H1 (cell line): ENCODE results near the gene INPP5A.

Source experiments
- BACH1 ChIP-seq: IDR thresholded peaks from 2 replicates; pipeline ENCODE4 v1.6.1; 2012; ENCODE audit warnings: low read length, improper control_type of control experiment
- CTCF ChIP-seq, 3 experiments: IDR thresholded peaks; 1 replicate in 2 of 3; 2 replicates in 1 of 3; pipeline versions ENCODE4 v1.5.1 to v1.6.1; 2011; ENCODE audit warnings: low read length in 3 of 3, mild to moderate bottlenecking in 3 of 3, inconsistent platforms in 2 of 3, low read depth in 1 of 3, moderate library complexity in 1 of 3; ENCODE audit not compliant: insufficient read depth in 1 of 3; ENCODE audit errors: control extremely low read depth in 1 of 3
- HDAC6 ChIP-seq: IDR thresholded peaks from one replicate; pipeline ENCODE4 v1.7.1; 2012; ENCODE audit warnings: low read depth, mild to moderate bottlenecking, inconsistent platforms, low read length, moderate library complexity

- TF ChIP-seq BACH1 (no peak), CTCF (IDR thresholded peaks at IDR 0.05; ENCODE audit: control extremely low read depth in 1 of 3, insufficient read depth in 1 of 3, low read depth in 1 of 3, low read length in 3 of 3) (no peak), HDAC6 (no peak)
These were observed 105.1 kb downstream of the INPP5A start for GRCh38 chr10:132642732-132643008.
